IPS-11a (cell line): ENCODE results near the gene POU6F2.
"Not testable (repeated sequence)": the region's sequence is repeated elsewhere in the genome, so short reads cannot be mapped to it uniquely, and the experiment has no call there.

Source experiments
- H3K4me3 ChIP-seq: one replicate; pipeline ENCODE4 v1.5.1; 2013; ENCODE audit warnings: low read depth, low read length, control low read depth

The POU6F2 gene

DNA sequence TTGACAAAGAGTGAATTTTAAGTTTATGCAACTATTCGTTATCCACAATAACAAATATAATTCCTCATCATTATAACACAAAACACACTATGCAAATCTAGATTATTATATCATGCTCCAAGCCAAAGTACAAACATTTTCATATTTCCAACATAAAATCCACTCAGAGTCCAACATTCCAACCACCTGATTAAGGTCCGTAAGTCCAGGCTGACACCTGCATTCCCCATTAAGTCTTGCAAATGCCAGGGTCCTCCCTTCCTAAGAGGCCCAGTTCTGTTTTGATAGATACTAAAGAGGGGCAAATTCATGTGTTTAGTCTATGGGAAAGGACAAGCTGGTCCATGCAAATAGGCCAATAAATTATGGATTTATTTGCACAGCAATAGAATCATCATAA, 206.1 kb downstream of the POU6F2 start:
- H3K4me3 ChIP-seq, result no peak overlapping the region

- H3K4me3 ChIP-seq, result no peak overlapping the region
Measured at GRCh38 chr7:39184391-39184790, 206.7 kb downstream of the POU6F2 start.

GRCh38 chr7:39186131-39186530, 208.4 kb downstream of the POU6F2 start:
- no peak overlapping the region for H3K4me3 ChIP-seq

GRCh38 chr7:39186671-39187070, 209.0 kb downstream of the POU6F2 start:
- H3K4me3 ChIP-seq, result no peak overlapping the region

DNA sequence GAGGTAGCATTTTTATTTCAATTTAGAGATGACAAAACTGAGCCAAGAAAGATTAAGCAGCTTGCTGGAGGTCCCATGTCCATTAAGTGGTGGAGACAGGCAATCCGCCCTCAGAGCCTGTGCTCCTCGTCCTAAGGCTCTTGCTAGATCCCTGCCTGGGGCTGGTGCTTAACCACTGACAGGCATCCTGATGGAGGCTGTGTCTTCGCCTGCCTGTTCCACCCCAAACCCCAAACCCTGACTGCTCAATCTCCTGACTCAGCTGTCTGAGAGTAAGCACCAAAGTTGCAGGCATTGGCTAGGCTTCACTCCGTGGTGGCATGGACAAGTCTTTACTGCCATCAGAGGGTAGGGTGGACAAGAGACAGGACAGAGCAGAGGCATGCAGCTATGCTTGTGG, 209.4 kb downstream of the POU6F2 start:
- H3K4me3 ChIP-seq, result no peak overlapping the region

- H3K4me3 ChIP-seq, result no peak overlapping the region
Measured at GRCh38 chr7:39192476-39192875, 214.8 kb downstream of the POU6F2 start.

GRCh38 chr7:39194388-39194787, 216.7 kb downstream of the POU6F2 start:
- not testable (repeated sequence) for H3K4me3 ChIP-seq

DNA sequence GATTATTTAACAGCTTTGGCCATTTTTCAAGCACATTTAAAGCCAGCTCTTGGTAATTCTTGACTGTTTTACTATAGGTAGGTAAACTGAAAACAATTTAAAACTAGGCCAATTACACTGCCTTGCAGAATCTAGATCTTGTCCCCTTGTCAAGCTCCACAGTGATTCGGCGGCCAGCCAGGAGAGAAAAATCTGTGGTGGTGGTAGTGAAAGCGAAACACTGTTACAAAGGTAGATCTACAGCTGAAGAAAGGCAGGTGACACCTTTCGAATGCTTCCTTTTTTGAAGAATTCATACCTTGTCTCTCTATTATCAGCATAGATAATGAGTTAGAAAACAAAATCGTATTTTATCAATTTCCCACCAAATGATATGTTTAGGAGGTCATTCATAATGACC, 218.3 kb downstream of the POU6F2 start:
- no peak overlapping the region for H3K4me3 ChIP-seq

DNA sequence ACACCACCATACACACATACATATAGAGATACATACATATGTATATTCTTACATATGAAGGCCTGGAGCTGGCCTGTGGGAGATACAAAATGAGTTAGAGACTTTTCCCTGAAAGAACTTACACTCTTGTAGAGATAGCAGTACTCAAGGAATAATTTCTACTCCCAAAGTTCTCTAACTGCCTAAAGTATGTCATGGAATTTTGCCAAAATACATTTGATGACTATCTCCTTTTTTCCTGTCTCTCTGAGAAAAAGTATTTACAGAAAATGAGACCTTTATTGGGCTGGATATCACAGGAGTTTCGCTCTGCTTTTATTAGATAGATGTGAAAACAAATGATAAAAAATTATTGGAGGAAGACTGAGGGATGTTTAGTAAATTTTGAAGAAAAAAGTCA, 220.1 kb downstream of the POU6F2 start:
- no peak overlapping the region for H3K4me3 ChIP-seq

- H3K4me3 ChIP-seq, result no peak overlapping the region
Measured at GRCh38 chr7:39198556-39198955, 220.8 kb downstream of the POU6F2 start.

GRCh38 chr7:39199006-39199405, 221.3 kb downstream of the POU6F2 start:
- H3K4me3 ChIP-seq, result no peak overlapping the region

- no peak overlapping the region for H3K4me3 ChIP-seq
Measured at GRCh38 chr7:39199951-39200350, 222.2 kb downstream of the POU6F2 start.

DNA sequence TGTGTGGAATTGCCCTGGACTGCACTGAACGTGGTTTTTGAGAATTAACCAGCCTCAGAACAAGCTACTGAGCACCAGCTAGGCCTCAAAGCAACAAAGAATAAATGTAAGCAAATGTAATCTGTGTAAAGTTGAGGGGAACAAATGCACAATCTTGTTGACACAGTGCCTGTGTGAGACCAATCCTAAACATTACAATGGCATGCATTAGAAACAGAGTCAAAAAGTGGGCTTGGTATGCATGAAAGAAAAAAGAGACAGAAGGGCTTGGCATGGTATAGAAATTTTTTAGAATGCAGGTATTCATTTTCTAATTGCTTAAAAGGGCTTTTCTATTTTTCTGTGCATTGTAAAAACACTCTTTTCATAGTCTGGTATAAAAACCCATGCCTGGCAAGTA, 224.3 kb downstream of the POU6F2 start:
- H3K4me3 ChIP-seq, result no peak overlapping the region

- no peak overlapping the region for H3K4me3 ChIP-seq
Measured at GRCh38 chr7:39210362-39210761, 232.7 kb downstream of the POU6F2 start.

- H3K4me3 ChIP-seq, result no peak overlapping the region
Measured at GRCh38 chr7:39211581-39211980, 233.9 kb downstream of the POU6F2 start.

- no peak overlapping the region for H3K4me3 ChIP-seq
Measured at GRCh38 chr7:39212876-39213275, 235.2 kb downstream of the POU6F2 start.

DNA sequence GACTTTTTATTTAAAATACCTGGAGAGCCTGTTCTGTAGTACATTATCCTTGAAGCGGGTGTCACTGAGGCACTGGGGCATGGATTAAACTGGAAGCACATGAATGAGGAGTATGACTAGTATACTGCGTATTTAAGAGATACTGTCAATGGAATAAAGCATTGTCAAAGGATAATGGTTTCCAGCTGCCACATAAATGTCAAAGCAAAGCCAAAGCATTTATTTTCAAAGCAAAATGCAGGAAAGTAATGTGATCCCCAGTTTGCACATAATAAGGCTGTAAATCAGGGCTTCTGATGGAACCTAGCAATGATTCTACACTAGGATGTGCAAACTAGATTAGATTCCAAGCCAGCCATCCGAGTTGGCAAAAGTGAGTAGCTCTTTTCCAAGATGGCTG, 240.1 kb downstream of the POU6F2 start:
- no peak overlapping the region for H3K4me3 ChIP-seq

DNA sequence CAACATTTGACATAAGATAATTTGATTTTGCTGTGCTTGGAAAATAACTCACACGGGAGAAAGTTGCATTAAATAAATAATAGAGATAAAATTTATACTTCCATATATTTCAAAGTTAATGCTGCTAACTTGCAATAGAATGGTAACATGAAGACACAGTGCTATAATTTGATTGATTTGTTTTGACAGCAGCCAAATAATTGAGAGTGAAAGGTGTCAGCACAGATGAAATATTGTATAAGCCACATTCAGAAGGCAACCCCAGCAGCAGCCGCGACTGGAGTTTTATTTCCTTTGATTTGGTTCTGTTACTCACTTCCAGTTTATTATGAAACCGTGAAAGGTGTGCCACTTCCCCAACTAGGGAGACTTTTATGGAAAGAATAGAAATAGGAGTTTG, 242.2 kb downstream of the POU6F2 start:
- no peak overlapping the region for H3K4me3 ChIP-seq

- no peak overlapping the region for H3K4me3 ChIP-seq
Measured at GRCh38 chr7:39221901-39222300, 244.2 kb downstream of the POU6F2 start.

DNA sequence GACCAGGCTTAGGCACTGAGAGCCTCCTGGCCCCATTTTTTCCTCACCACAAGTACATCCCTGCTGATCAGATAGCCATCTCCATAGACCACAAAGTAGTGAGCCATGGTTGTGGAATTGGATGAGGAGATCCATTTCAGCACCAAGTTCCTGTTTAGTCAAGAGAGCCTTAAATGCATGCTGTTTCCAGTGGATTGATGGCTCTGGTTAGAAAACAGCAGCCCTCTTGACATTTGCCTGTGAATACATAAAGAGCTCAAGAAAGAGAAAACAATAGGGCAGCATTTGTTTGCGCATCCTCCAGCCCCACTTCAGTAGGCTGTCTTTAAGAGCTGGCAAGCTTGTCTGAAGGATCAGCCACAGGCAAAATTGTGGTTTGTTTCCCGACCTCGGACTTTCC, 251.2 kb downstream of the POU6F2 start:
- H3K4me3 ChIP-seq, result no peak overlapping the region

DNA sequence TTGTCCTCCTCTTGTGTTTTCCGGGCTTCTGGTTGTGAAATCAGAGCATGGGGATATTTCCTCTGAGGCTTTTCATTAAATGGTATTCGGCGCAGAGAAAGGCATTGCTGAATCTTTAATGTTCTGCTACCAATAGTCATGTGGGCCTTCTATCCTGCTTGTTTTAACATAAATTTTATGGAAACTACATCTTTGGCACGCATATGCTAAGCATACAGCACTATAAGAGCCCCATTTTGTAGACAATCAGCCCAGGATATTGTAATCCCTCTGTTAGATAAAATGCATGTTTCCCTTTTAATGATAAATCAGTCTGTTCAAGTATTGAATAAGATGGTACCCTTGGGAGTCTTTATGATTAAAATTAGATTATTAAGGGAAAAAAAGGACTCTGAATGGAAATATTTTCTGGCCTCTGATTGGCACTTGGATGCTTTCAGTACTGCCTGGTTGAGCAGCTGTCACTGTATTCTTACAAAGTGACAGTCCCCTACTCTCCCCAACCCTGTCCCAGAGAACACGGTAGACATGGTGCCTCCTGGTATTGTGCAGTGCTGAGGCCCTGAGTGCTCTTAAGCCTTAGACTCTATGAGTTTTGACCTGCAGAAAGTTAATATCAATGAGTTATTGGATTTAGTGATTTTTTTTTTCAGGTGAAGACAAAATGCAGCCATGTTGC, 256.3 kb downstream of the POU6F2 start:
- H3K4me3 ChIP-seq, result no peak overlapping the region

DNA sequence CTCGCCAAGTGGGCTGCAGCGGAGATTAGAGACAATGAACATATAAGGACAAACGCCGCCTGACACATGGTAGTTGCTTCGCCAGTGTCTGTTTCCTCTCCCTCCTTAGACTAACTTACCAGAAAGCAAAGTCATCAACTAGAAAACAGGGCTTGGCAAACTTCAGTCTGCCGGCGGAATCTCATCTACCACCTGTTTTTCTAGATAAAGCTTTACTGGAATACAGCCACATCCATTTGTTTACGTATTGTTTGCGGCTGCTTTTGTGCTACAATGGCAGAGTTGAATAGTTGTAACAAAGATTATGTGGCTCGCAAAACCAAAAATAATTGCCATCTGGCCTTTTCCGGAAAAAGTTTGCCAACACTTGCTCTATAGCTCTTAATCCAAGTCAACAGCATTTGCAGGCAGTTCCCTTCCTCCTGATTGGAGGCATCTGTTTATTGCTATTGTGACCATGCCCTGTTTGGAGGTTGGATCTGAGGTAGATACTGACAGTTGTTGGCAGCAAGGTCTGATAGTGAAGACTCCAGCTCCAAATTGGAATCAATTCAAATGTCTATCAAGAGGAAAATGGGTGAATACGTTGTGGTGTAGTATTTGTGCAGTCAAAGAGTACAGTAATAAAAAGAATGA, 260.6 kb downstream of the POU6F2 start:
- H3K4me3 ChIP-seq, result no peak overlapping the region

GRCh38 chr7:39240864-39241263, 263.2 kb downstream of the POU6F2 start:
- no peak overlapping the region for H3K4me3 ChIP-seq
